Neural crest cell (in vitro differentiated cells): Measurements from ENCODE around the gene DISP1. TPM values are rescaled to one million over a fixed set of nuclear protein-coding genes. Genes with fewer than 3 reads are reported as not detected.

Experiments
- DNase-seq: peaks from one replicate; pipeline ENCODE4 v3.0.0; 2021; ENCODE audit warnings: low read depth, mixed read lengths, low spot score
- H3K27ac Mint-ChIP-seq: one replicate; pipeline ENCODE4 v1.8.0; 2021; ENCODE audit warnings: mild to moderate bottlenecking, mixed read lengths; ENCODE audit not compliant: unreplicated experiment
- H3K27me3 Mint-ChIP-seq: 2 replicates; pipeline ENCODE4 v1.8.0; 2021; ENCODE audit warnings: low read depth, mild to moderate bottlenecking, mixed read lengths
- H3K36me3 Mint-ChIP-seq: 2 replicates; pipeline ENCODE4 v1.8.0; 2021; ENCODE audit warnings: low read depth, mild to moderate bottlenecking, mixed read lengths
- H3K4me1 Mint-ChIP-seq: 2 replicates; pipeline ENCODE4 v1.8.0; 2021; ENCODE audit warnings: mixed read lengths
- H3K4me3 Mint-ChIP-seq: one replicate; pipeline ENCODE4 v1.8.0; 2021; ENCODE audit warnings: mild to moderate bottlenecking, mixed read lengths
- H3K9me3 Mint-ChIP-seq: 2 replicates; pipeline ENCODE4 v1.8.0; 2021; ENCODE audit warnings: mixed read lengths
- CTCF ChIP-seq: fragments of 200-600 bp; sonication (generic); conservative IDR thresholded peaks from 2 replicates; pipeline ENCODE4 v1.5.0; 2021; ENCODE audit warnings: antibody characterized with exemption, mild to moderate bottlenecking
- total RNA-seq: library from RNA; stranded (reverse); gene quantifications from 2 replicates; pipeline ENCODE4 v1.2.1, GENCODE V29; 2021

The DISP1 gene
- total RNA-seq, 1 donor from 2014 or later = 11.8 TPM

GRCh38 chr1:222784916-222785315, 29.9 kb upstream of the DISP1 start:
- Mint-ChIP-seq H3K4me3 (no peak overlapping the region), H3K27me3 (no peaks in the 10 kb centered on the region), H3K4me1 (peaks cover 14% of the 10 kb centered on the region), H3K36me3 (no peaks in the 10 kb centered on the region), H3K9me3 (peaks cover 12% of the 10 kb centered on the region), H3K27ac (no peak overlapping the region)
- TF ChIP-seq CTCF = no peak
- DNase-seq = no peak

GRCh38 chr1:222785529-222785928, 29.3 kb upstream of the DISP1 start:
- TF ChIP-seq CTCF = no peak
- Mint-ChIP-seq H3K36me3 (no peaks in the 10 kb centered on the region), H3K27ac (no peak overlapping the region), H3K9me3 (peaks cover 7% of the 10 kb centered on the region), H3K4me1 (peaks cover 14% of the 10 kb centered on the region), H3K27me3 (no peaks in the 10 kb centered on the region), H3K4me3 (no peak overlapping the region)
- DNase-seq = no peak

- DNase-seq = no peak
- no peaks in the 10 kb centered on the region for H3K36me3 Mint-ChIP-seq
- H3K4me3 Mint-ChIP-seq = no peak overlapping the region
- peak overlapping the region; percentile 14 for H3K27ac Mint-ChIP-seq
- H3K27me3 Mint-ChIP-seq = no peaks in the 10 kb centered on the region
- peaks cover 14% of the 10 kb centered on the region for H3K4me1 Mint-ChIP-seq
- peaks cover 4% of the 10 kb centered on the region for H3K9me3 Mint-ChIP-seq
- no peak for TF ChIP-seq CTCF
These were observed 28.7 kb upstream of the DISP1 start for GRCh38 chr1:222786121-222786520.

DNA sequence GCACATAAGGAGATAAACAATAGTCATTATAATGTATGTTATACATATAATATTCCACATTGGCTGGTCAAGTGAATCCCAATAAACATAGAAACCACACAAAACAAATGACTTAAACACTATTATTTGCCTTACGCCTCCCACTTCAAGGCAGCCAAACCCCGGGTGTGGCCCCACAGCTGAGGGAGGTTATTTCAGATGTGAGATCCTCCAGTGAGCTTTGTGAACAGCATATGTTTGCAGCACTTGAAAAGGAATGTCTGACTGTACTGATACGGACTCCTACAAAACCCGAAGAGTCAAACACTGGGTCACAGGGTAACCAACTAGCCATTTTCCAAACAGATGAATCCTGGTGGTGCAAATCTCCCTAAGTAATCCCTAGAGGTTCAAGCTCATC, 27.1 kb upstream of the DISP1 start:
- H3K36me3 Mint-ChIP-seq = no peaks in the 10 kb centered on the region
- DNase-seq = no peak
- H3K4me3 Mint-ChIP-seq = no peak overlapping the region
- no peaks in the 10 kb centered on the region for H3K27me3 Mint-ChIP-seq
- TF ChIP-seq CTCF = no peak
- peaks cover 14% of the 10 kb centered on the region for H3K4me1 Mint-ChIP-seq
- no peak overlapping the region for H3K27ac Mint-ChIP-seq
- H3K9me3 Mint-ChIP-seq = no peaks in the 10 kb centered on the region

DNA sequence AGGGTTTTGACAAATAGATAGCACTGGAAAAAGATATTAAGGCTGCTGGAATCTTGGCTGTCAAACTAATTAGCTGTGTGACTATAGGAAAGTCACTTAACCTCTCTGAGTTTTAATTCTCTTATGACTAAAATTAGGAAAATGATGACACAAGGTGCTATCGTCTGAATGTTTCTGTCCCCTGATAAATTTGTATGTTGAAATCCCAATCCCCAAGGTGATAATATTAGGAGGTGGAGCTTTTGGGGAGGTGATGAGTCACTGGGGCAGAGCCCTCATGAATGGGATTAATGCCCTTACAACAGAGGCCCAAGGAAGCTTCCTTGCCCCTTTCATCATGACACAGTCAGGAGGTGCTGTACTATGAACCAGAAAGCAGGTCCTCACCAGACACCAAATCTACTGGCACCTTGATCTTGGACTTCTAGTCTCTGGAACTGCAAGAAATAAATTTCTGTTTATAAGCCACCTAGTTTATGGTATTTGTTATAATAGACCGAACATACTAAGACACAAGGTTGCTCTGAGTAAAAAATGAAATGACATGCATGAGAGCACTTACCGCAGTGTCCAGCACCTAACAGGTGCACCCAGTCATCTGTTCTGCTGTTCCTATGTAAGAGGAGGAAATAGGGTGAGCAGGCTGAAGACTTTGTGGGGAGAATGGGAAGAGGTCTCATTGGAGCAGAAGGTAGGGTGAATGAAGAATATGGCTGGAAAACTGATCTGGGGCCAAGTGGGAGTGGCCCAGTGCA, 26.3 kb upstream of the DISP1 start:
- H3K27ac Mint-ChIP-seq = no peak overlapping the region
- DNase-seq = no peak
- H3K4me1 Mint-ChIP-seq = peaks cover 14% of the 10 kb centered on the region
- no peak for TF ChIP-seq CTCF
- no peaks in the 10 kb centered on the region for H3K27me3 Mint-ChIP-seq
- H3K36me3 Mint-ChIP-seq = no peaks in the 10 kb centered on the region
- H3K4me3 Mint-ChIP-seq = no peak overlapping the region
- no peaks in the 10 kb centered on the region for H3K9me3 Mint-ChIP-seq
